IPS DF 19.7 (cell line): ENCODE results near the gene PRDM16.

Source experiments
- DNase-seq: peaks from one replicate; pipeline ENCODE4 v3.0.0-alpha.2; 2013; ENCODE audit warnings: low read depth, low spot score

PRDM16 gene

DNA sequence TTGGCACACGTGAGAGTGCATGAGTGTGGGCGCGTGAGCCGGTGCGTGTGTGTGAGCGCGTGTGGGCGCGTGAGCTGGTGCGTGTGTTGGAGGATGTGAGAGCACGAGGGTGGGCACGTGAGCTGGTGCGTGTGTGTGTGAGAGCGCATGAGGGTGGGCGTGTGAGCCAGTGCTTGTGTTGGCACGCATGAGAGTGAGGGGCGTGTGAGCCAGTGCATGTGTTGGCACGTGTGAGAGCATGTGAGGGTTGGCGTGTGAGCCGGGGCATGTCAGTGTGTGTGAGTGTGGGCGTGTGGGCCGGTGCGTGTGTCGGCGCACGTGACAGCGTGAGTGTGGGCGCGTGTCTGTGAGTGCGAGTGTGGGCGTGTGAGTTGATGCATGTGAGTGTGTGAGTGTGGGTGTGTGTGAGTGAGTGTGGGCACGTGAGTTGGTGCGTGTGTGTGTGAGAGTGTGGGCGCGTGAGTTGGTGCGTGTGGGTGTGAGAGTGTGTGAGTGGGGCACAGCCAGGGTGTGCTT is 339.8 kb downstream of the PRDM16 start:
- DNase-seq: no peak

- no peak for DNase-seq
Observed at GRCh38 chr1:3409366-3410141, 340.6 kb downstream of the PRDM16 start.

DNA sequence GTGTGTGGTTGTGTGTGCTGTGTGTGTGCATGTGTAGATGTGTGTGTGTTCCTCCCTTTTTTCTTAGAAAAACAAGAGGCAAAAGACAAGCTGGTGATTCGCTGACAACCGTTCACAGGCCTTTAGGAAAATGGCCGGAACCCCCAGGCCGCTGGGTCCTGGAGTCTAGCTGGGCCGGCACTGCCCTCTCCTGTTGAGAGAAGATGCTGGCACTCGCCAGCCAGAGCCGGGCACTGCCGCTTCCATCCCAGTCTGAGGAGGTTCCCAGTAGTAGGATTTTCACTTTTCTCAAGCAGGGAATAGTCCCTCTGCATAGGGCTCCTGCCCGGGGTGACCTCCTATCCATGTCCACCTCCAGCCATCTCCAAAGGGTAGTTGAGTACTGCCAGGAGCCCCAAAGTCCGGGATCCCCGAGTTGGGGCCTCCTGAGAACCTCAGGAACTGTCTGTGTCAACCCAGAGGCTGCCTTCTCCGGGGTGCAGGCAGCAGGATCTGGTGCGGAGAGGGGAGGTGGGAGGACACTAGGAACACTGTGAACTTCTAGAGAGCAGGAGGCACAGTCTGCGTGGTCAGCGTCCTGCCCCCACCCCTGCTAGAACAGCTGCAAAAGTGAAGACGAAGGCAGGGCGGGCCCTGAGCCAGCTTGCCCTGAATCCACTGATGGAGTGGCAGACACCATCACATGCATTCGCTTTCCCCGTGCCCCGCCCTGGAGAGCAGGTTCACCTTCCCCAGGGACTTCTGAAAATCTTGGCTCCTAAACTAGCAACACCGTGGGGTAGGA is 341.3 kb downstream of the PRDM16 start:
- no peak for DNase-seq

- no peak for DNase-seq
Observed at GRCh38 chr1:3411806-3412205, 342.8 kb downstream of the PRDM16 start.

DNA sequence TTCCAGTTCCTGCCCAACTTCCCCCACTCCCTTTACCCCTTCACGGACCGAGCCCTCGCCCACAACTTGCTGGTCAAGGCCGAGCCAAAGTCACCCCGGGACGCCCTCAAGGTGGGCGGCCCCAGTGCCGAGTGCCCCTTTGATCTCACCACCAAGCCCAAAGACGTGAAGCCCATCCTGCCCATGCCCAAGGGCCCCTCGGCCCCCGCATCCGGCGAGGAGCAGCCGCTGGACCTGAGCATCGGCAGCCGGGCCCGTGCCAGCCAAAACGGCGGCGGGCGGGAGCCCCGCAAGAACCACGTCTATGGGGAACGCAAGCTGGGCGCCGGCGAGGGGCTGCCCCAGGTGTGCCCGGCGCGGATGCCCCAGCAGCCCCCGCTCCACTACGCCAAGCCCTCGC is 343.4 kb downstream of the PRDM16 start:
- no peak for DNase-seq

- DNase-seq: no peak
Observed at GRCh38 chr1:3413975-3414710, 345.1 kb downstream of the PRDM16 start.

DNA sequence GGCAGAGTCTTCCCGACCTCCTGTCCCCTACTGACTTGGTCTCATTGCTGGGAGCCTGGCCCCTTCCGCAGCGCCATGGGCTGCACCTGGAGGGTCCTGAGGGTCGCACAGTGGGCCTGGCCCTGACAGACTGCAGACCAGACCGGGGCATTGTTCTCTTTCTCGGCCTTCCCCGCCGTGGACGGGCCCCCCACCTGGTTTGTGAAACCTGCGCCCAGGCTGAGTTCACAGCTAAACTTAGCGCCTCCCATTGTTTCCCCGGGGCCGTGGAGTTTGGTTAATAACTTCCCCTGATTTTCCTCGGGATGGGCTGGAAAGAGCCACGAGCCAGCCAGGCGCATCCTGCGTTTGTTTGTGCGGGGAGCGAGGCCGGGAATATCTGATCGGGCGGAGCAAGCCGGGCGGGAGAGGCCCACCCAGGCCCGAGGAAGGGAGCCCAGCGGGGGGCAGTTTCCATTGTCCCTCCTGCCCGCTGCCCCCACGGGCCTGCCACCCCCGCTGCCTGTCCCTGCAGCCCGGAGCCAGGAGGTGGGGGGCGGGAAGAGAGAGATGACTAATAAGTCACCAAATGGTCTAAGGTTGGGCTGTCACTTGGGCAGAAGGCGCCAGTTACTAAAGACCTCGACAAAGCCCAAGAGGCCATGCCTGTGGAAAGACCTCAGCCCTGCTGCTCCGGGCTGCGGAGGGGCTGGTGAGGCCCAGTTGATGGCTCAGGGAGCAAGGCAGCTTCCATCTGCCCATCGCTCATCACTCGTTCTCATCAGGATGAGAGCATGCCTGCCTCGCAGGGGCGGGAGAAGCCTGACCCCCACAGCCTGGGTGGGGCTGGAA is 346.5 kb downstream of the PRDM16 start:
- no peak for DNase-seq

GRCh38 chr1:3417082-3417739 is 348.2 kb downstream of the PRDM16 start:
- DNase-seq: no peak

DNA sequence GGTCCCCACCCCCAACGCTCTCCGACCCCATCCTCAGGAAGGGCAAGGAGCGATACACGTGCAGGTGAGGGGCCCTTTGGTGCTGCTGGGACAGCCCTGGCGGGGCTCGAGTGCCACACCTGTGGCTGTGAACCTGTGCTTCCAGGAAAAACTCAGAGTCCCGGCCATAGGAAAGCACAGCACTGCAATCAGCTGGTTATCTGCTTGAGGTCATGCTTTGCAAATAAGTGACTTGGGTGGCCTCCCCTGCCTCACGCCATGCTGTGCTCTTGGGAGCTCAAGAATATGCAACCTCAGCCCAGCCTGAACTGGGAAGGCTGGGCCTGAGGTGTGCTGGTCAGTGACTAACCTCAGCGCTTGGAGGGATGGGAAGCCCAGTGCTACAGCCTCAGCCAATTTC is 348.9 kb downstream of the PRDM16 start:
- DNase-seq: no peak

DNA sequence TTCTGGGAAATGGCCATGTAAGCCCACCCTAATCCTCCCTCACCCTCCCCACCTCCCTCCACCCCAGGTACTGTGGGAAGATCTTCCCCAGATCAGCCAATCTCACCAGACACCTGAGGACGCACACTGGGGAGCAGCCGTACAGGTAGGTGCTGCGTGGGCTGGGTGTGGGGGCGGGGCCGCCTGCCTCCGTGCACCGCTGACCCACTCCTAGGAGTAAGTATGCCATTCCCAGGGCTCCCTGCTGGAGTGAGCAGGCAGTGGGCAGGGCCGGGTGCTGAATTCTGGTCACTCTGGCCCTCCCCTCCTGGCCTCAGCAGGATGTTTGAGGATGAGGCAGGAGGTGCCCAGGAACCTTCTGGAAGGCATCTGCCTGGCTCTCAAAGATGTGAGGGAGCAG is 349.6 kb downstream of the PRDM16 start:
- DNase-seq: no peak

GRCh38 chr1:3419415-3420204 is 350.6 kb downstream of the PRDM16 start:
- no peak for DNase-seq

- DNase-seq: no peak
Observed at GRCh38 chr1:3420218-3420951, 351.4 kb downstream of the PRDM16 start.

DNA sequence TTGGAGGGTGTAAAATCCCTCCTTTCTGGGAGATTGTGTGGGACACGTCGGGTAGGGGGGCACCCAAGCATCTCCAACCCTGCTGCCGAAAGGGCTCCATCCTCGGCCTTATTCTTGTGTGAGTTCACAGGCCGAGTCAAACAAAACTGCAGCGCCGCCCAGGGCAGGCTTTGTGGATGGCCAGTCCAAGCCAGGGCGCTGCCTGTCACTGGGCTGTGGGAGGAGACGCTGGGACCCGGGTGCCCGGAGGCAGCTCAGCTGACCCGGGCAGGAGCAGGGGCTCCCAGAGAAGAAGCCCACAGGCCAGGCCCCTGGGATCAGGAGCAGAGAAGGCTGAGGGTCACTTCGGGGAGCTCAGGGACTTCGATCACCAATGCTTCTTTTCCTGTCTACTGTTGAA is 353.6 kb downstream of the PRDM16 start:
- DNase-seq: no peak

DNA sequence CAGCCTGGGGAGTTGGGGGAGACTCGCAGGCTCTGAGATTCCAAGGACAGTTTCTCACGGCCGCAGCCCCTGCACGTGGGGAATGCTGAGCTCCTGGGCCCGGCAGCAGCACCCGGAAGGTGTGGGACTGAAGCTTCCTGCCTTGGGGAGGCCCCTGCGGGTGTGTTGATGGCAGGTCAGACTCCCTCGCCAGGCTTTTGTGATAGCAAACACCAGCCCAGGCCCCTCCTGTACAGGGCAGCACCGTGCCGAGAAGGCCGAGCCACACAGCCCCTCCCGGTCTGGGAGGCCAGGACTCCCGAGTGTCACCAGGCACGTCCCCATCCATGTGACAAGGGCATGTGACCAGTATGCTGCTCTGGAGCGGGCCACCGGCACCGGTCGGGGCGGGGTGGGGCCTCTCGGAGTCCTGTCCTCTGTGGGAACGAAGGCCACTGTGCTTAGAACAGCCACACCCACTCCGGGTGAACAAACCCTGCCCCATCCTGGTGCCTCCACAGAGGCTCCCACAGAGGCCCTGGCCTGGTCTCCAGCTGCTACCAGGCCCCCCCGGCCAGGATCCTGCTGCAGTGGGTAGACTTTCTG is 354.3 kb downstream of the PRDM16 start:
- DNase-seq: no peak

GRCh38 chr1:3423896-3424611 is 355.1 kb downstream of the PRDM16 start:
- no peak for DNase-seq

- no peak for DNase-seq
Observed at GRCh38 chr1:3425486-3426215, 356.6 kb downstream of the PRDM16 start.

- no peak for DNase-seq
Observed at GRCh38 chr1:3426956-3427535, 358.0 kb downstream of the PRDM16 start.
